ENCODE measurements around the gene RAD18.

Gene RAD18

DNA sequence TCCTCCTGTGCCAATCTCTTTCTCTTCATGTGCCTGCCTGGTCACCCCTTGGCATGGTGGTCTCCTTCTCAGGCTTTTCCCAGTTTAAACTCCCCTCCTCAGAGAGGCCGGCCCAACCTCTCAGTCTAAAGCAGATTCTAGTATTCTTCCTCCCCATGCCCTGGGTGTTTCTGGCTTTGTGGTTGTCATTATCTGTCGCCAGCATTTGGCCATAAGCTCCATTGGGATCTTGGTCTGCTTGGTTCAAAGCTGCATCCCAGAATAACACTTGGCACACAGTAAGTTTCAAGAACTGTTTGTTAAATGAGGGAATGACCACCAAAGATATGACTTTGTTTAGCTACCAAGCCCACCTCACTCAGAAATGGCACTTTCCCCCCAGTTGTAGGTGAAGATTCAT is 11.2 kb upstream of the RAD18 start:
- Histone ChIP-seq H3K9ac (ENCODE audit: low read length) (no peak overlapping the region), H3K4me2 (ENCODE audit: low read depth, low read length, poor library complexity, severe bottlenecking) (no peak overlapping the region), H2AFZ (ENCODE audit: low read depth, low read length, severe bottlenecking) (no peak overlapping the region), H3K79me2 (ENCODE audit: insufficient read depth, low read length) (no peaks in the 10 kb centered on the region), H3F3A (ENCODE audit: insufficient read depth) (no peaks in the 10 kb centered on the region), H3K9me2 (replicated peaks; ENCODE audit: insufficient read depth, low read length) (no peaks in the 10 kb centered on the region), H3K27ac (ENCODE audit: low read depth, low read length) (no peak overlapping the region), H3K36me3 (ENCODE audit: low read length) (no peaks in the 10 kb centered on the region), H3K27me3 (ENCODE audit: low read length) (no peaks in the 10 kb centered on the region), H4K20me1 (ENCODE audit: low read depth, low read length) (no peaks in the 10 kb centered on the region), H3K9me3 (ENCODE audit: insufficient read depth, low read length) (0 out of 2 replicates have a peak, but pooled peaks cover 3% of the 10 kb centered on the region), H3K4me3 (ENCODE audit: insufficient read depth, low read length, poor library complexity, severe bottlenecking) (no peak overlapping the region)
- TF ChIP-seq EZH2phosphoT487 (conservative IDR thresholded peaks at IDR 0.05; ENCODE audit: low read length), result no peak
- TF ChIP-seq, protein P1, sequence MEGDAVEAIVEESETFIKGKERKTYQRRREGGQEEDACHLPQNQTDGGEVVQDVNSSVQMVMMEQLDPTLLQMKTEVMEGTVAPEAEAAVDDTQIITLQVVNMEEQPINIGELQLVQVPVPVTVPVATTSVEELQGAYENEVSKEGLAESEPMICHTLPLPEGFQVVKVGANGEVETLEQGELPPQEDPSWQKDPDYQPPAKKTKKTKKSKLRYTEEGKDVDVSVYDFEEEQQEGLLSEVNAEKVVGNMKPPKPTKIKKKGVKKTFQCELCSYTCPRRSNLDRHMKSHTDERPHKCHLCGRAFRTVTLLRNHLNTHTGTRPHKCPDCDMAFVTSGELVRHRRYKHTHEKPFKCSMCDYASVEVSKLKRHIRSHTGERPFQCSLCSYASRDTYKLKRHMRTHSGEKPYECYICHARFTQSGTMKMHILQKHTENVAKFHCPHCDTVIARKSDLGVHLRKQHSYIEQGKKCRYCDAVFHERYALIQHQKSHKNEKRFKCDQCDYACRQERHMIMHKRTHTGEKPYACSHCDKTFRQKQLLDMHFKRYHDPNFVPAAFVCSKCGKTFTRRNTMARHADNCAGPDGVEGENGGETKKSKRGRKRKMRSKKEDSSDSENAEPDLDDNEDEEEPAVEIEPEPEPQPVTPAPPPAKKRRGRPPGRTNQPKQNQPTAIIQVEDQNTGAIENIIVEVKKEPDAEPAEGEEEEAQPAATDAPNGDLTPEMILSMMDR (IDR thresholded peaks at IDR 0.05; ENCODE audit: insufficient read depth, low read length, poor library complexity, severe bottlenecking), result no peak

DNA sequence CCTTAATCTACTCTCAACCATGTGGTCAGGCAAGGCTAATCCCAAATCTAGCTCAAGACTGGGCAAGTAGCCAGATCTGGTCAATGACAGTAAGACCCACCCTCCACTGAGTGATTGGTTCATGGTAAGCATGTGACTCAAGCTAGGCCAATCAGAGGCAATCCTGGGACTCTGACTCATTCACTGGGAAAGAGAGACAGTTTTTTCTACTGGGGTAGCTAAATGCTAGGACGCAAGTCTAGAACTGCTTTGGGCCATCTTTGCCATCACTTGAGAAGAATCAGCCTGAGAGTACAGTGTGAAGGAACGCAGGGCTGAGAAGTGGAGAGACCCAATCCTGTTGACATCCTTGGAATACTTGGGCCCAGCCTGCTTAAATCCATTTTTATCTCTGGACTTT is 9.4 kb upstream of the RAD18 start:
- TF ChIP-seq, protein P1 (IDR thresholded peaks at IDR 0.05; ENCODE audit: insufficient read depth, low read length, poor library complexity, severe bottlenecking), result no peak
- no peak for TF ChIP-seq EZH2phosphoT487 (conservative IDR thresholded peaks at IDR 0.05; ENCODE audit: low read length)
- no peak overlapping the region for H3K27ac ChIP-seq (ENCODE audit: low read depth, low read length)
- no peaks in the 10 kb centered on the region for H3K9me3 ChIP-seq (ENCODE audit: insufficient read depth, low read length)
- no peak overlapping the region for H3K9ac ChIP-seq (ENCODE audit: low read length)
- no peak overlapping the region for H3K4me2 ChIP-seq (ENCODE audit: low read depth, low read length, poor library complexity, severe bottlenecking)
- no peak overlapping the region for H2AFZ ChIP-seq (ENCODE audit: low read depth, low read length, severe bottlenecking)
- no peaks in the 10 kb centered on the region for H3F3A ChIP-seq (ENCODE audit: insufficient read depth)
- no peaks in the 10 kb centered on the region for H4K20me1 ChIP-seq (ENCODE audit: low read depth, low read length)
- H3K79me2 ChIP-seq (ENCODE audit: insufficient read depth, low read length), result no peaks in the 10 kb centered on the region
- no peaks in the 10 kb centered on the region for H3K27me3 ChIP-seq (ENCODE audit: low read length)
- no peaks in the 10 kb centered on the region for H3K36me3 ChIP-seq (ENCODE audit: low read length)
- no peak overlapping the region for H3K4me3 ChIP-seq (ENCODE audit: insufficient read depth, low read length, poor library complexity, severe bottlenecking)
- H3K9me2 ChIP-seq (replicated peaks; ENCODE audit: insufficient read depth, low read length), result no peaks in the 10 kb centered on the region

DNA sequence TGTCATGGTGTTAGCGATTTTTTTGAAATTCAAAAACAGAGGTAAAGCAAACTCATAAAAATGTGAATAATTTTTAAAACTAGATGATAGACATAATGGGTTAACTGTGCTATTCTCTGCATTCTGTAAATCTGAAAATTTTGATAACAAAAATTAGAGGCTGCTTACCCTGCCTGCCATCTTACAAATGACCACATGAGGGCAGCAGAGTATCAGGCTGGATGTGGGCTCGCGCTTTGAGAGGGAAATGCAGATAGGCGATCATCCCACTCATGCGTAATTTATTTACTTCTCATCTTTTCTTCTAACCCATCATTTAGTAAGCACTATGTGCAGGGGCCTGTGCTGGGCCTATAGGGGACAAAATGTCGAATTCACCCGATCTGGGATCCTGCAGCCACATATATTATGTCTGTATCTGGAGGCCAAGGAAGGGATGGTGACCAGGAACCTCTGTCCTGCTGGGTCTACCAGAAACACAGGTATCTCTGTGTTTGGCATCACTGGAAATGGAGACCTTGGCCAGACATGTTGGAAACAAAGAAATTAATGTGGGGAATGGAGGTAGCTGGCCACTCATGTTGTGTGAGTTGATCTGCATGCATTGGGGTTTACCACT is 7.8 kb upstream of the RAD18 start:
- no peaks in the 10 kb centered on the region for H3K36me3 ChIP-seq (ENCODE audit: low read length)
- no peak for TF ChIP-seq EZH2phosphoT487 (conservative IDR thresholded peaks at IDR 0.05; ENCODE audit: low read length)
- TF ChIP-seq, protein P1 (IDR thresholded peaks at IDR 0.05; ENCODE audit: insufficient read depth, low read length, poor library complexity, severe bottlenecking), result peak; percentile 75
- H3K4me3 ChIP-seq (ENCODE audit: insufficient read depth, low read length, poor library complexity, severe bottlenecking), result no peak overlapping the region
- no peaks in the 10 kb centered on the region for H3K9me2 ChIP-seq (replicated peaks; ENCODE audit: insufficient read depth, low read length)
- H3K79me2 ChIP-seq (ENCODE audit: insufficient read depth, low read length), result no peaks in the 10 kb centered on the region
- no peak overlapping the region for H2AFZ ChIP-seq (ENCODE audit: low read depth, low read length, severe bottlenecking)
- H3K9ac ChIP-seq (ENCODE audit: low read length), result no peak overlapping the region
- H3K27ac ChIP-seq (ENCODE audit: low read depth, low read length), result no peak overlapping the region
- H3K27me3 ChIP-seq (ENCODE audit: low read length), result no peaks in the 10 kb centered on the region
- no peaks in the 10 kb centered on the region for H3K9me3 ChIP-seq (ENCODE audit: insufficient read depth, low read length)
- no peaks in the 10 kb centered on the region for H3F3A ChIP-seq (ENCODE audit: insufficient read depth)
- no peak overlapping the region for H3K4me2 ChIP-seq (ENCODE audit: low read depth, low read length, poor library complexity, severe bottlenecking)
- no peaks in the 10 kb centered on the region for H4K20me1 ChIP-seq (ENCODE audit: low read depth, low read length)

Data from SU-DHL-6 (cell line).